Vagina (tissue), 2 donors: ENCODE data around the gene AURKA. TPM values are rescaled to one million over a fixed set of nuclear protein-coding genes. Genes with fewer than 3 reads are reported as not detected.
"Not testable (repeated sequence)": the region's sequence is repeated elsewhere in the genome, so short reads cannot be mapped to it uniquely, and the experiment has no call there.

ENCODE experiments used
- DNase-seq, 2 donors: peaks; one replicate each; pipeline ENCODE4 v3.0.0-alpha.2; 2017; ENCODE audit errors: extremely low spot score in 2 of 2
- H3K27ac ChIP-seq: fragments of 200-600 bp; sonication (generic); one replicate; pipeline ENCODE4 v1.5.1; 2019
- H3K27me3 ChIP-seq: fragments of 200-600 bp; sonication (generic); one replicate; pipeline ENCODE4 v1.5.1; 2019
- H3K36me3 ChIP-seq, 2 donors: fragments of 200-600 bp; sonication (generic); one replicate each; pipeline ENCODE4 v1.5.1; 2017 to 2019
- H3K4me1 ChIP-seq: fragments of 200-600 bp; sonication (generic); one replicate; pipeline ENCODE4 v1.5.1; 2019
- H3K4me3 ChIP-seq, 2 donors: fragments of 200-600 bp; sonication (generic); 1 replicate in 1 of 2; 2 replicates in 1 of 2; pipeline ENCODE4 v1.5.1; 2016 to 2019
- H3K9me3 ChIP-seq: fragments of 200-600 bp; sonication (generic); one replicate; pipeline ENCODE4 v1.5.1; 2019
- POLR2A ChIP-seq, 2 donors: fragments of 450-650 bp; IDR thresholded peaks; one replicate each; pipeline ENCODE4 v1.6.1; 2017; ENCODE audit warnings: antibody characterized with exemption in 2 of 2, mild to moderate bottlenecking in 2 of 2, moderate library complexity in 2 of 2
- POLR2AphosphoS5 ChIP-seq, 2 donors: sonication (generic); formaldehyde crosslinking; IDR thresholded peaks; one replicate each; pipeline ENCODE4 v1.9.0; 2017; ENCODE audit warnings: antibody characterized with exemption in 2 of 2, mild to moderate bottlenecking in 2 of 2, low read depth in 1 of 2; ENCODE audit not compliant: insufficient read depth in 1 of 2
- intact Hi-C: fragments of 100-400 bp; cut with DNase I; formaldehyde crosslinking; loops from one replicate; pipeline ENCODE4 v1.15.1; 2023
- total RNA-seq: library from RNA; depleted of rRNA; stranded (reverse); fragments of >200 nt; gene quantifications from one replicate; pipeline ENCODE4 v1.2.3, GENCODE V29; 2016
- TF ChIP-seq, protein P1 (sequence below), 3 experiments: fragments of 450-650 bp in 2 of 3; fragments of 200-600 bp in 1 of 3; sonication (generic) in 1 of 3; IDR thresholded peaks; one replicate each; pipeline ENCODE4 v1.5.1; 2017 to 2019; ENCODE audit warnings: antibody characterized with exemption in 3 of 3, mild to moderate bottlenecking in 2 of 3, moderate library complexity in 2 of 3

AURKA gene
- total RNA-seq, 1 donor from 2014 or later: 2.2 TPM

DNA sequence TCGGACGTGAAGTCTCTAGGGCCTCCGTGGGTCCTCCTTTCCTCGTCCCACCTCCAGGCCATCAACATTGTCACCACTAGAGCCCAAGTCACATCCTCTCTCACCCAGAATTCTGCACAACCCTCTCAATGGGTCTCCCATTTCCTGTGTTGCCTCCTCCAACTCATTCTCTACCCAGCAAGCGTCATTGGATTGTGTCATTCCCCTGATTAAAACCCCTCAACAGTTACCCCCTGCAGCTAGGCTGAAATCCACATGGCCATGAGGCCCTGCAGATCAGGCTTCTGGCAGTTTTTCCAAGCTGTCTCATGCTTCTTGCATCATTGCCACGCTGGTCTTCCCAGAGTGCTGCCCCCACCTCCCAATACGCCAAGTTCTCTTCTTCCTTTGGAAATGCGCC, 46.1 kb downstream of the AURKA start:
- H3K9me3 ChIP-seq: no peaks in the 10 kb centered on the region
- intact Hi-C loops: no loop called here
- H3K27me3 ChIP-seq: no peaks in the 10 kb centered on the region
- no peak overlapping the region for H3K27ac ChIP-seq
- TF ChIP-seq POLR2AphosphoS5 (IDR thresholded peaks at IDR 0.05; ENCODE audit: insufficient read depth in 1 of 2, low read depth in 1 of 2) (no peak), POLR2A (IDR thresholded peaks at IDR 0.05) (no peak)
- TF ChIP-seq, protein P1, sequence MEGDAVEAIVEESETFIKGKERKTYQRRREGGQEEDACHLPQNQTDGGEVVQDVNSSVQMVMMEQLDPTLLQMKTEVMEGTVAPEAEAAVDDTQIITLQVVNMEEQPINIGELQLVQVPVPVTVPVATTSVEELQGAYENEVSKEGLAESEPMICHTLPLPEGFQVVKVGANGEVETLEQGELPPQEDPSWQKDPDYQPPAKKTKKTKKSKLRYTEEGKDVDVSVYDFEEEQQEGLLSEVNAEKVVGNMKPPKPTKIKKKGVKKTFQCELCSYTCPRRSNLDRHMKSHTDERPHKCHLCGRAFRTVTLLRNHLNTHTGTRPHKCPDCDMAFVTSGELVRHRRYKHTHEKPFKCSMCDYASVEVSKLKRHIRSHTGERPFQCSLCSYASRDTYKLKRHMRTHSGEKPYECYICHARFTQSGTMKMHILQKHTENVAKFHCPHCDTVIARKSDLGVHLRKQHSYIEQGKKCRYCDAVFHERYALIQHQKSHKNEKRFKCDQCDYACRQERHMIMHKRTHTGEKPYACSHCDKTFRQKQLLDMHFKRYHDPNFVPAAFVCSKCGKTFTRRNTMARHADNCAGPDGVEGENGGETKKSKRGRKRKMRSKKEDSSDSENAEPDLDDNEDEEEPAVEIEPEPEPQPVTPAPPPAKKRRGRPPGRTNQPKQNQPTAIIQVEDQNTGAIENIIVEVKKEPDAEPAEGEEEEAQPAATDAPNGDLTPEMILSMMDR (IDR thresholded peaks at IDR 0.05): no peak
- peaks cover 7% of the 10 kb centered on the region for H3K4me1 ChIP-seq
- no peak overlapping the region for H3K4me3 ChIP-seq
- H3K36me3 ChIP-seq: no peaks in the 10 kb centered on the region
- no peak for DNase-seq

DNA sequence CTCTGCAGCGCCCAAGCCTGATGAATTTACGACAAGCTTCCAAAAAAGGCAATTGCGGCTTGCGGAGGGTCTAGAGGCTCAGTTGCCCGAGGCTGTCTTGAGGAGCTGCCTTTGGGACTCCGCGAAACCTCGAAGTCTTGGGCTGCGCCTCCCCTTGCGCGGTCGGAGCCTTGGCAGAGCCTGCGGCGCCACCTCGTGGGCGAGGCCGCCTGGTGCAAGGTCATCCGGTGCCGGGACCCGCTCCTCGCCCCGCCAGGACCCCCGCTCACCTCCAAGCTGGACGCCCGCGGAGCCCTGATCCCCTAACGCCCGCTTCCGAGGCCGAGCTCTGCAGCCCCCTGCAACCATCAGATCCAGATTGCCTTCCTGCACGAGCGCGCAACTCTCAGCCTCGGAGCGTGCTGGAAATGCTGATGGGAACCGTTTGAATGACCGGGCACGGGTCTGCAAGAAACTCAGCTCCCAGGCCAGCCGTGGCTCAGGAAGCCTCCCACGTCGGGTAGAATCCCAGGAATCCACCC, 48.1 kb downstream of the AURKA start:
- Histone ChIP-seq H3K4me1 (peaks cover 7% of the 10 kb centered on the region), H3K27ac (no peak overlapping the region), H3K27me3 (no peaks in the 10 kb centered on the region), H3K36me3 (no peaks in the 10 kb centered on the region), H3K4me3 (no peak overlapping the region), H3K9me3 (no peaks in the 10 kb centered on the region)
- intact Hi-C loops: no loop called here
- DNase-seq: no peak
- TF ChIP-seq POLR2A (IDR thresholded peaks at IDR 0.05) (no peak), POLR2AphosphoS5 (IDR thresholded peaks at IDR 0.05; ENCODE audit: insufficient read depth in 1 of 2, low read depth in 1 of 2) (no peak)
- TF ChIP-seq, protein P1 (IDR thresholded peaks at IDR 0.05): peak; percentile 19 to 60 (median 55)

DNA sequence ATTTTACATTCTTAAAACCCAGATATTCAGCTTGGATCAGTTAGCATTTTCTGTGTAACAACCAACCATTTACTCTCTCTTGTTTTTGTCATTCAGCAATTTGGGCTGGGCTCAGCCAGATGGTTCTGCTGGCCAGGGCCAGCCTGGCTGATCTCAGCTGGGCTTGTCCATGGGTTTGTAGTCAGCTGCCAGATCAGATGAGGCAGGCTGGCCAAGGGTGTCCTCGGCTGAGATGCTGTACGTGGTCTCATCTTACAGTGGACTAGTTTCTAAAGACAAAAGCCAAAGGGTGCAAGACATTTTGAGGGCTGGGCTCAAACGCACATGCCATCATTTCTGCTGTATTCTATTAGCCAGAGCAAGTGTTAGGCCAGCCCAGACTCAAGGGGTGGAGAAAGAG, 49.2 kb downstream of the AURKA start:
- DNase-seq: no peak
- H3K9me3 ChIP-seq: no peaks in the 10 kb centered on the region
- intact Hi-C loops: no loop called here
- peaks cover 7% of the 10 kb centered on the region for H3K4me1 ChIP-seq
- no peaks in the 10 kb centered on the region for H3K27me3 ChIP-seq
- TF ChIP-seq POLR2A (IDR thresholded peaks at IDR 0.05) (no peak), POLR2AphosphoS5 (IDR thresholded peaks at IDR 0.05; ENCODE audit: insufficient read depth in 1 of 2, low read depth in 1 of 2) (no peak)
- no peak overlapping the region for H3K4me3 ChIP-seq
- H3K27ac ChIP-seq: no peak overlapping the region
- H3K36me3 ChIP-seq: no peaks in the 10 kb centered on the region

DNA sequence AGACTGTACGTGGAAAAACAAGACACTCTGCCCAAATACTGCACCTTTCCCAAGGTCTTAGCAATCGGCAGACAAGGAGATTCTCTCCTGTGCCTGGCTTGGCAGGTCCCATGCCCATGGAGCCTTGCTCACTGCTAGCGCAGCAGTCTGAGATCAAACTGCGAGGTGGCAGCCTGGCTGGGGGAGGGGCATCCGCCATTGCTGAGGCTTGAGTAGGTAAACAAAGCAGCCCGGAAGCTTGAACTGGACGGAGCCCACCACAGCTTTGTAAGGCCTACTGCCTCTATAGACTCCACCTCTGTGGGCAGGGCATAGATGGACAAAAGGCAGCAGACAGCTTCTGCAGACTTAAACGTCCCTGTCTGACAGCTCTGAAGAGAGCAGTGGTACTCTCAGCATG, 55.3 kb downstream of the AURKA start:
- H3K4me1 ChIP-seq, H3K9me3 ChIP-seq, H3K4me3 ChIP-seq, H3K36me3 ChIP-seq, H3K27me3 ChIP-seq, DNase-seq, intact Hi-C loops, H3K27ac ChIP-seq: not testable (repeated sequence)

DNA sequence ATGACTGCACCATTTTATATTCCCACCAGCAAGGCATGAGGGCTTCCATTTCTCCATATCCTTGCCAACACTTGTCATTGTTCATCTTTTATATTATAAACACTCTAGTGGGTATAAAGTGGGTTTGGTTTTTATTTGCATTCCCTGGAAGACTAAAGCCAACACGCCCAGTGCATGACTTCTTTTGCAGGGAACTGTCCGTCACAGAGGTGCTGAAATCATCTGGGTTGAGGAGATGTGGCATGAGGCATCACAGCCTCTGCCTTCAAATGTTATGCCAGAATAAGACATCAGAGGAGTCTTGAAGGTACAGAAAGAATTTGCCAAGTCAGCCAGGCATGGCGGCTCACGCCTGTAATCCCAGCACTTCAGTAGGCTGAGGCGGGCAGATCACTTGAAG, 63.2 kb downstream of the AURKA start:
- TF ChIP-seq, protein P1 (IDR thresholded peaks at IDR 0.05): no peak
- TF ChIP-seq POLR2A (IDR thresholded peaks at IDR 0.05): no peak
- TF ChIP-seq POLR2AphosphoS5 (IDR thresholded peaks at IDR 0.05; ENCODE audit: insufficient read depth in 1 of 2, low read depth in 1 of 2): no peak
- no peak for DNase-seq
- Histone ChIP-seq H3K27me3 (no peaks in the 10 kb centered on the region), H3K36me3 (no peaks in the 10 kb centered on the region), H3K4me3 (no peak overlapping the region), H3K4me1 (no peaks in the 10 kb centered on the region), H3K9me3 (no peaks in the 10 kb centered on the region), H3K27ac (no peak overlapping the region)
- intact Hi-C loops: no loop called here

DNA sequence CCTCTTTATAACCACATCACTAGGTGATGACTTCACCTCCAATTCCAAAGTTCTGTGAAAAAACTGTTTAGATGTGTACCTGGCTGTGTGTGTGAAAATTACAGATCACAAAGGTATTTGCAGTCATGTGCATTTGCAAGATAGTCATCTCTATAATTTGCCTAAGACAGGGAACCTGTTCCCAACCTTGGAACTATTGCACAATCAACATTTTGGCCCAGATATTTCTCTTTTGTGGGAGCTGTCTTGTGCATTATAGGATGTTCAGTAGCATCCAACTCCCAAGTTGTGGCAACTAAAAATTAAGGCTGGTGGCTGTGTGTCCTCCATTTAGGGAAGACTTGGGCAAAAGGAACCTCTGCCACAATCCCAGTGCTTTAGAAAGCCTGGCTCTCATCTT, 67.2 kb downstream of the AURKA start:
- H3K4me1 ChIP-seq: peaks cover 14% of the 10 kb centered on the region
- no peaks in the 10 kb centered on the region for H3K9me3 ChIP-seq
- no peaks in the 10 kb centered on the region for H3K36me3 ChIP-seq
- H3K4me3 ChIP-seq: no peak overlapping the region
- TF ChIP-seq POLR2AphosphoS5 (IDR thresholded peaks at IDR 0.05; ENCODE audit: insufficient read depth in 1 of 2, low read depth in 1 of 2) (no peak), POLR2A (IDR thresholded peaks at IDR 0.05) (no peak)
- TF ChIP-seq, protein P1 (IDR thresholded peaks at IDR 0.05): no peak
- intact Hi-C loops: no loop called here
- no peaks in the 10 kb centered on the region for H3K27me3 ChIP-seq
- no peak for DNase-seq
- no peak overlapping the region for H3K27ac ChIP-seq
